Measurements from ENCODE around the gene H2AZ2.
"Not testable (repeated sequence)": the region's sequence is repeated elsewhere in the genome, so short reads cannot be mapped to it uniquely, and the experiment has no call there.

Gene H2AZ2

DNA sequence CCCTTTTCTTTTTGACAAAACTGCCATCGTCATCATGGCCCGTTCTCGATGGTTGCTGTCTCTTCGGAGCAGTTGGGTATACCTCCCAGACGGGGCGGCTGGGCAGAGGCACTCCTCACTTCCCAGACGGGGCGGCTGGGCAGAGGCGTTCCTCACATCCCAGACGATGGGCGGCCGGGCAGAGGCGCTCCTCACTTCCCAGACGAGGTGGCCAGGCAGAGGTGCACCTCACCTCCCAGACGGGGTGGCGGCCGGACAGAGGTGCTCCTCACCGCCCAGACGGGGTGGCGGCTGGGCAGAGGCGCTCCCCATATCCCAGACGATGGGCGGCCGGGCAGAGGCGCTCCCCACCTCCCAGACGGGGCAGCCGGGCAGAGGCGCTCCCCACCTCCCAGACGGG, 22.9 kb upstream of the H2AZ2 start:
- DNase-seq (ENCODE audit: low read depth), result not testable (repeated sequence)

DNA sequence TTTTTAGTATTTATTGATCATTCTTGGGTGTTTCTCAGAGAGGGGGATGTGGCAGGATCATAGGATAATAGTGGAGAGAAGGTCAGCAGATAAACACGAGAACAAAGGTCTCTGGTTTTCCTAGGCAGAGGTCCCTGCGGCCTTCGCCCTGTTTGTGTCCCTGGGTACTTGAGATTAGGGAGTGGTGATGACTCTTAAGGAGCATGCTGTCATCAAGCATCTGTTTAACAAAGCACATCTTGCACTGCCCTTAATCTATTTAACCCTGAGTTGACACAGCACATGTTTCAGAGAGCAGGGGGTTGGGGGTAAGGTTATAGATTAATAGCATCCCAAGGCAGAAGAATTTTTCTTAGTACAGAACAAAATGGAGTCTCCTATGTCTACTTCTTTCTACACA, 22.4 kb upstream of the H2AZ2 start:
- DNase-seq (ENCODE audit: low read depth), result not testable (repeated sequence)

DNA sequence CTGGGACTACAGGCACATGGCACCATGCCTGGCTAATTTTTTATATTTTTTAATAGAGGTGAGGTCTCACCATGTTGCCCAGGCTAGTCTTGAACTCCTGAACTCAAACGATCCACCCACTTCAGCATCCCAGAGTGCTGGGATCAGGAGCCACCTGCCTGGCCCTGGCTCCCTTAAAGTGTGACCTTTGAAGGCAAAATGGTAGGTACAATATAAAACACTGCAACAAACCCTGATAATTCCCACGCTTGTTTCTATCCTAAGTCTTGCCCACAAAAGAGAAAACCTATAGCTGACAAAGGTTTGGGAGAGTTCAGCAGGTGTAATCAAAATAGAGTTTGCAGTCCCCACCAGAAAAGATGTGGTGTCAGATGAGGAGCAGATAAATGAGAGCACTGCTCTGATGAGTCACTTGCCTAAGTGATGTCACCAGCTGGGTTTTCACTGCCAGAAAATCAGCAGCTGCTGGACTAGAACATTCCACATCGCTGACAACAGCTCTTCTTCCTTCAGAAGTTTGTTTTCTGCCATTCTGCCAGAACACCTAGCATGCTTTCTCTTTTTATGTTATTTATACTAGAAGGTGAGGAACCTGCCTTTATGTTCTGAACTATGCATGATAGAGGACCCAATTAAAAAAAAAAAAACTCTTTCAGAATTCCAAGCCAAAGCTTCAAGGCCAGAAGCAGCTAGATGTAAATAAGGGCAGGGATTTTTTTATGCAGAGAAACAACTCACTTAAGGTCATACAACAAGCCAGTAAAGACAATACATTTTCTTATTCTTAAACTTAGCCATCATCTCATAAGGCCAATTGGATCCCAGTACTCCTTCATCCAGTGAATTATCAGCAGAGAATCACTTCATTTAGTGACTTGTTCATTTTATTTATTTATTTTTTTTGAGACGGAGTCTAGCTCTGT, 19.4 kb upstream of the H2AZ2 start:
- DNase-seq (ENCODE audit: low read depth), result no peak

DNA sequence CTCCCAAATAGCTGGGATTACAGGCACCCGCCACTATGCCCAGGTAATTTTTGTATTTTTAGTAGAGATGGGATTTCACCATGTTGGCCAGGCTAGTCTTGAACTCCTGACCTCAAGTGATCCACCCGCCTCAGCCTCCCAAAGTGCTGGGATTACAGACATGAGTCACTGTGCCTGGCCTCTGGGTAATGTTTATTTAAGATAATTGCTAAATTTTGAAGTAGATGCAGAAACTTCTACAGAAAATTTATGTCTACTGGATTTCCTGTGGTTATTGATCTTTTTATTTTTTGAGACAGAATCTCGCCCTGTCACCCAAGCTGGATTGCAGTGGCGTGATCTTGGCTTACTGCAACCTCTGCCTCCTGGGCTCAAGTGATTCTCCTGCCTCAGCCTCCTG, 14.1 kb upstream of the H2AZ2 start:
- not testable (repeated sequence) for DNase-seq (ENCODE audit: low read depth)

DNA sequence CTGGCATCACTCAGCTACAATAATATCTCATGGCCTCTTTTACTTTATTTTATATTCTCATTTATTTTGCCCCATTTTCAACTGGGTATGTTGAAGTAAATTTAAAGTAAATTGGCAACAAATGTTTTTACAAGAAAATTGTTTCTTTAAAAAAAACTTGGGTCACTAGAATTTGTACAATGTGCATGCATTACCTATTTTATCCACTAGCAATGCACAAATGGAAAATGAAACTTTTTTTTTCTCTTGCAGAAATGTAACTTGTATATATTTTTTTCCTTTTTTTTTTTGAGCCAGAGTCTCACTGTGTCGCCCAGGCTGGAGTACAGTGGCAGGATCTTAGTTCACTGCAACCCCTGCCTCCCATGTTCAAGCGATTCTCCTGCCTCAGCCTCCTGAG, 10.3 kb upstream of the H2AZ2 start:
- no peak for DNase-seq (ENCODE audit: low read depth)

DNA sequence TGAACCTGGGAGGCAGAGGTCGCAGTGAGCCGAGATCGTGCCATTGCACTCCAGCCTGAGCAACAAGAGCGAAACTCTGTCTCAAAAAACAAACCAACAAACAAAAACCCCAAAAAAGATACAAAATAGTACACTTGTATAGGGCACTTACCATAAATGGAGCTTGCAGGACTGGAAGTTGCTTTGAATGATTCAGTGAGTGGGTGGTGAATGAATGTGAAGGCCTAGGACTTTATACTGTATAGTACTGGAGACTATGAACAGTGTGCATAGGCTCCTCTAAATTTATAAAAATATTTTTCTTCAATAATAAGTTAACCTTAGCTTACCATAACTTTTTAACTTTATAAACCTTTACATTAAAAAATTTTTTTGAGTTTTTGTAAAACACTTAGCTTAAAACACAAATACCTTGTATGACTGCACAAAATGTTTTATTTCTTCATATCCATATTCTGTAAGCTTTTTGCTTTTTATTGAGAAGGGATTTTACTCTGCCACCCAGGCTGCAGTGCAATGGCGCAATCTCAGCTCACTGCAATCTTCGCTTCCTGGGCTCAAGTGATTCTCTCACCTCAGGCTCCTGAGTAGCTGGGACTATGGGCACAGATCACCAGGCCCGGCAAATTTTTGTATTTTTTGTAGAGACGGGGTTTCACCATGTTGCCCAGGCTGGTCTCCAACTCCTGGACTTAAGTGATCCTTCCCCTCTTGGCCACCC, 6.9 kb upstream of the H2AZ2 start:
- DNase-seq (ENCODE audit: low read depth), result no peak

DNA sequence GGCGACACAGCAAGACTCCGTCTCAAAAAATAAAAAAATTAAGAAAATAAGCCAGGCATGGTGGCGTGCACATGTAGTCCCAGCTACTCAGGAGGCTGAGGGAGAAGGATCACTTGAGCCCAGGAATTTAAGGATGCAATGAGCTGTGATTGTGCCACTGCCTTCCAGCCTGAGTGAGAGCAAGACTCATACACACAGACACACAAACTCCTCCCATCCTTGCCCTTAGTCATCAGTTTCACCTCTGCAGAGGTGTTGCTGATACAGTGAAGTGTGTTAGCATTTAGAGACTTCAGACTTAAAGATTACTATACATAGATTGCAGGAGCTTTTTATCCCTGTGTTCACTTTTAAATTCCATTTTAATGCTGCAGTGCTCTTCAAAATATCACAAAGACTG, 5.5 kb upstream of the H2AZ2 start:
- no peak for DNase-seq (ENCODE audit: low read depth)

DNA sequence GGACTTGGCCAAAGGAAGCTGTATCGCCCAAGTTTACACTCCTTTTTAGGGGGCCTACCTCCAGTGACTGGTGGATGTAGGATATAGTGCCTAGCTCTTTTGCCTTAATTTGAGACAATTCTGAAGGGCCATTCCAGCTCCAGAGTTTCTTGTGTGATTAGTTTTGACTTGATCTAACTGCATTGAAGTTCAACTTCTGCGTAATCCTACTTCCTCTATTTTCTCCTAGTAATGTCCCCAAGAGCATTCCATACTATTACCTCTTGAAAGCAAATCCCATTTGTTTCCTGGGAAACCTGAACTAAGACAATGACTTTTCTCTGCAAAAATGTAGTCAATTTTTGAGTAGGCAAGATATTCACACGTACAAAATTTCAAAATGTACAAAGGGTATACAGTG, 4.7 kb upstream of the H2AZ2 start:
- DNase-seq (ENCODE audit: low read depth), result no peak

DNA sequence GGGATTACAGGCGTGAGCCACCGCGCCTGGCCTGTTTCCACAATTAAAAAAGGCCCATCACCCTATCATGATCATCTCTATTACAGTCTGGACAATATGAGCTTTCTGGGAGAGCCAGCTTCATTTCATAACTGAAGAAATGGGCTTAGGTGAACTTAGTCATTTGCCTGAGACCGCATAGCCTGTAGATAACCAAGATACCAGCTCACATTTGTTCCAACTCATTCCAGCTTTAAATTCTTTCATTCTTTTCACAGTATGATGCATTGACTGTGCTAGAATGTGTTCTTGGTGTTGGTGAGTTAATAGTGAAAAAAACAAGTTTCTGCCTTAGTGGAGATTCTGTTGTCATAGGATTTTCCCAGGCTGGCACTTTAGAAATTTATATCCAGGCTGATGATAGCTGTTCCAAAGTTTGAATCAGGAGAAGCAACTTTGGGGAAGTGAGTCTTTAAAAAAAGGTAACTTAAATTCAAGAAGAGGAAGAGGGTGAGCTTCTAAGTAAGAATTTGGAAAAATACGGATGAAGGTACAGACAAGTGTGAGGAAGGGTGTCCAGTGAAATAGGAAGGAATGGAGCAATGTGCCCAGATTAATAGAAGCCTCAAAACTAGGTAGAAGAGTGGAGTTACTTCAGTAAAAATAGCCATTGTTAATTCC, 2.1 kb upstream of the H2AZ2 start:
- no peak for DNase-seq (ENCODE audit: low read depth)

DNA sequence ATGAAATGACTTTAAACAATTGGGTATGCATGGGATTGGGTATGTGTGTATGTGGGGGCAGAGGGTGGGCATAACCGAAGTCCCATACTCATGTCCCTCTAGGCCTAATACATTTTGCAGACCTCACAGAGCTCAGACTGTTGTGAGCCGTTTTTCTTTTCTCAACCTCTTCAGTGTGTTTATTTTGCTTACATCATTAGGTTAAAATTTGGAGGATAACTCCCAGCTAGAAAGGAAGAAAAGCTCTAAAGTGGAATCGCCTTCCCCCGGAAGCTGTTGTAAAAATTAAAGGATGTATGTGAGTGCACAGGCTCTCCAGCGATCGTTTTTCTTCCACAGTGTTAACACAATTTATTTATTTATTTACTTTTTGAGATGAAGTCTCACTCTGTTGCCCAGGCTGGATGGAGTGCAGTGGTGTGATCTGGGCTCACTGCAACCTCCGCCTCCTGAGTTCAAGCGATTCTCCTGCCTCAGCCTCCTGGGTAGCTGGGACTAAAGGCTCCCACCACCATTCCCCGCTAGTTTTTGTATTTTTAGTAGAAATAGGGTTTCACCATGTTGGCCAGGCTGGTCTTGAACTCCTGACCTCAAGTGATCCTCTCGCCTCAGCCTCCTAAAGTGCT, 1.5 kb upstream of the H2AZ2 start:
- DNase-seq (ENCODE audit: low read depth), result no peak

DNA sequence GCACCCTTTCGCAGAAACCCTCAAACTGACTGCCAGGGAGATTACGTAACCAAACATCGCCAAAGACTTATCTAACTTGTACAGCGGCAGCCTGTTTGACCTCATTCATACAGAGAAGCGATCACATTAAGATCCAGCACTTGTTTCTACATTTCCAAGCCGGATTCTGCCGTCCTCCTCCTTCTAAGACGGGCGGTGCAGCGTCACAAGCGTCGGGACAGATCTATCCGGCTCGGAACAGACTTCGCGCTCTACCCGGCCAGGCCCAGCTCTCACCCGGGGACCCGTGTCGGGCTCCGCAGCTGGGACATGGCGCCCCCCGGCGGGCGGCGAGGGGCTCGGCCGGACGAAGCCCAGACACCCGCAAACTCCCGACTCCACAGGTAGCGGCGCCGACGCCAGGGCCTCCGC, 373 bp downstream of the H2AZ2 start:
- peak; percentile 82 for DNase-seq (ENCODE audit: low read depth)

DNA sequence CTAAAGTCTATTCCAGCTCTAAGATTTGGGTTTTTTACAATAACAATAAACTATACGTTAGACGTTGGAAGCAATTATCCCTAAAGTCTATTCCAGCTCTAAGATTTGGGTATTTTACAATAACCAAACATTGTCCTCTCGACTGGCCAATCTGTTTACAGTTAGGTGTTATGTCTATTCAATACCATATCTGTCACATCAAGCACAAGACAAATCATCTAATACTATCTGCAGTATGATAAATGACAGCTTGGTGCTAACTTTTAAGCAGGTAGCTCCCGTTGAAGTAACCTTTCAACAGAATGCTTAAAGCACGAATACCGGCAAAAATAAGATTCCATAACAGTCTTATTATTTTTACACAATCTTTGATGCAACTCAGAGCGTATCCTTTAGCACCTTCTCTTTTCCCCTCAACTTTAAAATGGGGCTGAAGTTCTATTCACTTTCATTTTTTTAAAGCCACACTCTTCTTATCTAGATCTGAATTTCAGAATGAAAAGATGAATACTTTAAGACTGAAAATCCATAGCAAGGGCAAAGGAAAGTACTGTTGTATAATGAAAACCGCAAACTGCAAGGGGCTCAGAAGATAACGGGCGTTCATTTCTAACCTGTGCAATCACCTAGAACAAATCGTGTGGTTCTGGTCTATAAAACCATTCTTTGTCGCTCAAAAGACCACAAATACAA, 925 bp downstream of the H2AZ2 start:
- no peak for DNase-seq (ENCODE audit: low read depth)

DNA sequence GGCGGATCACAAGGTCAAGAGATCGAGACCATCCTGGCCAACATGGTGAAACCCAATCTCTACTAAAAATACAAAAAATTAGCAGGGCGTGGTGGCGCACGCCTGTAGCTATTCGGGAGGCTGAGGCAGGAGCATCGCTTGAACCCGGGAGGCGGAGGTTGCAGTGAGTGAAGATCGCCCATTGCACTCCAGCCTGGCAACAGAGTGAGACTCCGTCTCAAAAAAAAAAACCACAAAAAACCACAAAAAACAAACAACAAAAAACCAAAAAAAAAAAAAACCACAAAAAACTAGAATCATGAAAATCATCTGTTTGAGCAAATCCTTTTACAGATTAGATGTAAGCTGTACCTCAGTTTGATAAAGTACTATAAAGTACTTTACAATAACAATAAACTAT, 1.5 kb downstream of the H2AZ2 start:
- DNase-seq (ENCODE audit: low read depth), result not testable (repeated sequence)

DNA sequence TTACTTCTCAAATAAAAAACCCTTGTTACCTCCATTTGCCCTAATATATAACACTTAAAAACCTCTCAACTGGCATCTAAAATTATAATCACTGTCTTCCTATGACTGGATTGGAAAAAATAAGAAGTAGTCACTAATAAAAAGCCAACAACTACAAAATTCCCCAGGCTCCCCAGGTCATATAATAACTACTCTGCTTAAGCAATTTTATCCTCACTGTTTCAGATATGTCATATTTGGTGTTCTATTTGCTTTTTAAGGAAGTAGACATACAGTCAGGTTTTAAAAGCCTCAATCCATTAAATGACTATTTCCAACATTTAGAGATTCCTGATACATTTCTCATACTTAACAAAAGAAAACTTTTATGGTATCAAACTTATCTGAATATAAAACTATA, 2.4 kb downstream of the H2AZ2 start:
- no peak for DNase-seq (ENCODE audit: low read depth)

DNA sequence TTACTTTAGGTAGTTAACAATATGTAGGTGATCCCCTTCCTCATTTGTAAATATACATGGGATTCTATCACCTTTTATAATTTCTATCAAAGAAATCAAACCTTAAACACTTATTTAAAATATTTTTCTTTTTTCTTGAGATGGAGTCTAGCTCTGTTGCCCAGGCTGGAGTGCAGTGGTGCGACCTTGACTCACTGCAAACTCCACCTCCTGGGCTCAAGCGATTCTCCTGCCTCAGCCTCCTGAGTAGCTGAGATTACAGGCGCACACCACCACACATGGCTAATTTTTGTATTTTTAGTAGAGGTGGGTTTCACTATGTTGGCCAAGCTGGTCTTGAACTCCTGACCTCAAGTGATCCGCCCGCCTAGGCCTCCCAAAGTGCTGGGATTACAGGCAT, 4.4 kb downstream of the H2AZ2 start:
- not testable (repeated sequence) for DNase-seq (ENCODE audit: low read depth)

DNA sequence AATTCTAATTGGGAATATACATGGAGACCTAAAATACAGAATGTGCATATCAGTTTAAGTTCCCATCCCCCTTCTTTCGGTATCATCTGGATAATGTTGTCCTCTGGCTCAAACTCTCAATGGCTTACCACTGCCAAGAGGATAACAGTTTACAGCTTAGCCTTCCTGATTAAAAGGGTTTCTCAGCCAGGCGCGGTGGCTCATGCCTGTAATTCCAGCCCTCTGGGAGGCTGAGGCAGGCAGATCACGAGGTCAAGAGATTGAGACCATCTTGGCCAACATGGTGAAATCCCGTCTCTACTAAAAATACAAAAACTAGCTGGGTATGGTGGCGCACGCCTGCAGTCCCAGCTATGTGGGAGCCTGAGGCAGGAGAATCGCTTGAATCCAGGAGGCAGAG, 5.2 kb downstream of the H2AZ2 start:
- not testable (repeated sequence) for DNase-seq (ENCODE audit: low read depth)

DNA sequence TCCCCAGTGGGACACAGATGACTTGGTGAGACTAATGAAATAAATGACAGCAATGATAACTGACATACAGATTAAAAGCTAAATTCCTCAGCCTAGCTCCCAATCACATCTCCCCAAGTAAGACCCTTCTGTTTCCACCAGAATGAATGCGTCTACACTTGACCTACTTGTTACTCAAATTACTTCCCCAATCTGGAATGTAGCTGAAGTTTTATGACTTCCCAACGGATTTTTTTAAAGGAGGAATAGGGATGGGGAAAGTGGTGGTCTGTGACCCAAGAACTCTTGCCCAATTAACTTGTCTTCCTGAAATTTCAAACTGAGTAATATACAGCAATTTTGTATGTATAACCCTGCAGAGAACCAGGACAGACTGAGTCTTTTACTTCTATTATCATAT, 9.1 kb downstream of the H2AZ2 start:
- no peak for DNase-seq (ENCODE audit: low read depth)

DNA sequence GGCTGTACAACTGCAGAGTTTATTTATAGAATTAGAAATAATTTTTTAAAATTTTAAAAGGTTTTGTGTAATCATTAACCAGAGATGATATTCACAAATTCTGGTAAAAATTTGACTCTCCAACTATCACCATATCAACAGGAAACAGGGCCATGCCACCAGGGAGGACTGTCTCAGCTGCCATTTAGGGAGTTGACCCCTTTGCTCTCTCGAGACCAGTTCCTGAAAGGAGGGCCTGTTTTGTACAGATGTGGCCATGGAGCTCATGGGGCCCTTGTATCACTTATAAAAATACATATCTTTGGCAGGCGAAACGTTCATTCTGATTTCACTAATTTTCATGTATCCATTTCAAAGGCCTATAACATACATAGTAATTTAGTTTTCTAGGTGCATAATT, 20.3 kb downstream of the H2AZ2 start:
- DNase-seq (ENCODE audit: low read depth), result no peak

DNA sequence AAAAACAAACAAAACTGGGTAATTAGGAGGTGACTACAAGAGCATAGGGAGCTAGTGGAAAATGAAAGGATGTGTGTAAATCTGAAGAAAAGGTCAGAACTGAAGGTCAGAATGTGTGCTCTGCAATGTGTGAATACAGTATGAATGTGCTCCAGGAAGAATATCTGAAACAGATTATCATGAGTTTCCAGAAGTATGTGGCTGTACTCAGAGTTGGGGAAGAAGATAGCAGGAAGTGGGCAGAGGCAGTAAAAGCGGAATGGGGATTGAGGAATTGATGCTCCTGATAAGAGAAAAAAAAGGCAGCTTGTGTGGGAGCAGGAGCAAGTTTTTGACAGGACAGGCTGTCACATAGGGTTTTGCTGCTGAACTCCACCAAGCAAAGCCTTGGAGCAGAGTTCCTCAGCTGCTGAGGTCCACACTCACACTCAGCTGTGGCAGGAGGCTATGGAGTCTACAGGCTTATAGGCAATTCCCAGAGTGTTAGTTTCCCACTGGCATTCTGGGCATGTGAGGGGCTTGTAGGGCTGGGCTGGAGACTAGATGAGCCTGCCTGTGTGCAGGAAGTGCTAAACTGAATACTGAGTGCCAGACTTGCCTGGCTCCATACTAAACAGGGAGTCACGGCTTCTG, 22.9 kb downstream of the H2AZ2 start:
- no peak for DNase-seq (ENCODE audit: low read depth)

DNA sequence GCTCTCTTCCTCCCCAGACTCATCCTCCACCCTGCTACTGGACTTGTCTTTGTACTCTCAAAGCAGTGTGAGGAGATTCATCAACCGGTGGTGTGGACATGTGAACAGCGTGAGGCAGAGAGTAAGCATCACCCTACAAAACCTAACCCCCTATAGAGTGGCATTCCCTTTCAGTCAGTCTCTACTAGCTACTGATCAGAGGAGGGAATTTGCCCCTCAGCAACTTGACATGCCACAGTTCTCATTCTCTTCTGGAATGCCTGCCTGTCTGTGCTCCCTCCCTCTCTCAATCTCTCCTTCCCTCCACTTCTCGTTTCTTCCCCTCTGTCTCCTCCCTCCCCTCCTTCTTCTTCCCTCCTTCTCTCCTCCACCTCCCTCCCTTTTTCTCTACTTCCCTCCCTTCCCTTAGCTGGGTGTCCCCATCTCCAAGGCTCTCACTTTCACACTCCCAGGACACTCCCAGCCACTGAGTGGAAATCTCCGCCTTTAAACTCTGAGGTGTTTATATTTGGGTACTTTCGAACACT, 24.6 kb downstream of the H2AZ2 start:
- DNase-seq (ENCODE audit: low read depth), result no peak

DNA sequence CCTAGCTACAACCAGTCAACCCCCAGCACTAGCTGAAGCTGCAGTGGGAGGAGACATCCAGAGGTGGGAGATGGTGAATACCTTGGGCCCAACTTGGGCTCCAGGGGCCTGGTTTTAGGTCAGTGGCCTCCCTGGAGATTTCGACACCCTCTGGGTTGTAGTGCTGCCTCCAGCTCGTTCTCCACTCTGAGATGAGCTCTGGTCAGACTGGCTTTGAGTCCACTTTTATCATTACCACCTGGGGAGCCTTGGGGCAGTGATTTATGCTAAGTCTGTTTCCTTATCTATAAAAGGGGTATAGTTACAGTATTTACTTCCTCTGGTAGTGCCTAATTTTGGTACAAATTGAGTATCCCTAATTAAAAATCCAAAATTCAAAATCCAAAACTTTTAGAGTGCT, 28.6 kb downstream of the H2AZ2 start:
- no peak for DNase-seq (ENCODE audit: low read depth)
